WTC11 (cell line): ENCODE results near the gene SLFN5. TPM values are rescaled to one million over a fixed set of nuclear protein-coding genes. Genes with fewer than 3 reads are reported as not detected.

Source experiments
- ATAC-seq: fragments of 200-7000 bp; cut with Tn5 transposase; 2 replicates; pipeline ENCODE4 v1.10.0; 2021; ENCODE audit warnings: mild to moderate bottlenecking, moderate library complexity
- CTCF ChIA-PET: fragments of 300-600 bp; sonication (Branson Sonifier 250); formaldehyde crosslinking; loops from one replicate; lab custom pipeline; 2021; ENCODE audit warnings: antibody characterized with exemption; lab: Charles Lee
- POLR2A ChIA-PET: fragments of 350-600 bp; sonication (Branson Sonifier 250); formaldehyde crosslinking; loops from one replicate; lab custom pipeline; 2021; ENCODE audit warnings: antibody characterized with exemption; lab: Charles Lee
- DNase-seq: peaks from one replicate; pipeline ENCODE4 v3.0.0; 2021; ENCODE audit warnings: low spot score
- H3K27ac Mint-ChIP-seq: 2 replicates; pipeline ENCODE4 v1.8.0; 2021; ENCODE audit warnings: mixed read lengths
- H3K27me3 Mint-ChIP-seq: 2 replicates; pipeline ENCODE4 v1.8.0; 2021; ENCODE audit warnings: low read depth, mild to moderate bottlenecking, moderate library complexity, mixed read lengths
- H3K36me3 Mint-ChIP-seq: 2 replicates; pipeline ENCODE4 v1.8.0; 2021; ENCODE audit warnings: mixed read lengths
- H3K4me1 Mint-ChIP-seq: 2 replicates; pipeline ENCODE4 v1.8.0; 2022; ENCODE audit warnings: mixed read lengths
- H3K4me3 Mint-ChIP-seq: 2 replicates; pipeline ENCODE4 v1.8.0; 2021; ENCODE audit warnings: mild to moderate bottlenecking, moderate library complexity, mixed read lengths
- H3K9me3 Mint-ChIP-seq: 2 replicates; pipeline ENCODE4 v1.8.0; 2021; ENCODE audit warnings: mixed read lengths
- AR ChIP-seq: fragments of 250-450 bp; sonication (Bioruptor Pico); IDR thresholded peaks from 2 replicates; pipeline ENCODE4 v1.9.0; 2021; ENCODE audit warnings: mild to moderate bottlenecking
- ELF4 ChIP-seq: sonication (generic); formaldehyde crosslinking; IDR thresholded peaks from 2 replicates; pipeline ENCODE4 v1.8.1; 2022; ENCODE audit warnings: low read depth, mild to moderate bottlenecking, moderate library complexity, missing genetic modification reagents
- ERG ChIP-seq: fragments of 250-450 bp; sonication (Bioruptor Pico); IDR thresholded peaks from 2 replicates; pipeline ENCODE4 v1.8.0; 2021; ENCODE audit warnings: mild to moderate bottlenecking
- FOXK1 ChIP-seq: sonication (generic); formaldehyde crosslinking; IDR thresholded peaks from 2 replicates; pipeline ENCODE4 v1.8.0; 2022; ENCODE audit warnings: mild to moderate bottlenecking, moderate library complexity, missing genetic modification reagents
- HMGA2 ChIP-seq: fragments of 250-450 bp; sonication (Bioruptor Pico); IDR thresholded peaks from 2 replicates; pipeline ENCODE4 v1.4.0; 2021; ENCODE audit warnings: mild to moderate bottlenecking, moderate library complexity
- IRF1 ChIP-seq: sonication (generic); formaldehyde crosslinking; IDR thresholded peaks from 2 replicates; pipeline ENCODE4 v1.8.0; 2023; ENCODE audit warnings: missing genetic modification reagents
- IRF2 ChIP-seq: sonication (generic); formaldehyde crosslinking; IDR thresholded peaks from 2 replicates; pipeline ENCODE4 v1.8.0; 2022; ENCODE audit warnings: low read depth, missing genetic modification reagents, borderline replicate concordance
- JAZF1 ChIP-seq: fragments of 250-450 bp; sonication (Bioruptor Pico); IDR thresholded peaks from 2 replicates; pipeline ENCODE4 v1.9.0; 2021; ENCODE audit warnings: moderate library complexity, mild to moderate bottlenecking, inconsistent platforms
- KAT7 ChIP-seq: sonication (generic); formaldehyde crosslinking; IDR thresholded peaks from 2 replicates; pipeline ENCODE4 v1.8.1; 2023; ENCODE audit warnings: missing genetic modification reagents, mild to moderate bottlenecking, borderline replicate concordance
- MYBL2 ChIP-seq: sonication (generic); formaldehyde crosslinking; IDR thresholded peaks from 2 replicates; pipeline ENCODE4 v1.8.1; 2023; ENCODE audit warnings: mild to moderate bottlenecking, moderate library complexity, missing genetic modification reagents
- USF1 ChIP-seq: sonication (generic); formaldehyde crosslinking; IDR thresholded peaks from 2 replicates; pipeline ENCODE4 v1.8.0; 2022; ENCODE audit warnings: mild to moderate bottlenecking, missing genetic modification reagents
- USF2 ChIP-seq: sonication (generic); formaldehyde crosslinking; IDR thresholded peaks from 2 replicates; pipeline ENCODE4 v1.8.1; 2023; ENCODE audit warnings: mild to moderate bottlenecking, missing genetic modification reagents, moderate library complexity
- ZBTB21 ChIP-seq: sonication (generic); formaldehyde crosslinking; IDR thresholded peaks from 2 replicates; pipeline ENCODE4 v1.8.1; 2023; ENCODE audit warnings: mild to moderate bottlenecking, missing genetic modification reagents, borderline replicate concordance
- ZNF232 ChIP-seq: sonication (generic); formaldehyde crosslinking; IDR thresholded peaks from 2 replicates; pipeline ENCODE4 v1.8.0; 2022; ENCODE audit warnings: mild to moderate bottlenecking, missing genetic modification reagents
- ZNF396 ChIP-seq: fragments of 250-450 bp; sonication (Bioruptor Pico); IDR thresholded peaks from 2 replicates; pipeline ENCODE4 v1.8.0; 2021; ENCODE audit warnings: mild to moderate bottlenecking, moderate library complexity, borderline replicate concordance
- ZNF532 ChIP-seq: fragments of 250-450 bp; sonication (Bioruptor Pico); IDR thresholded peaks from 2 replicates; pipeline ENCODE4 v1.9.0; 2021; ENCODE audit warnings: mild to moderate bottlenecking, borderline replicate concordance
- total RNA-seq: library from RNA; stranded (reverse); gene quantifications from 3 replicates; pipeline ENCODE4 v1.2.3, GENCODE V29; 2021

Gene SLFN5
- total RNA-seq, 1 experiment from 2014 or later: 7.6 TPM

GRCh38 chr17:35259001-35259400 is 16.1 kb downstream of the SLFN5 start:
- H3K4me3 Mint-ChIP-seq: no peak overlapping the region
- no peaks in the 10 kb centered on the region for H3K9me3 Mint-ChIP-seq
- H3K27ac Mint-ChIP-seq: no peak overlapping the region
- TF ChIP-seq MYBL2 (no peak), FOXK1 (no peak), ZNF532 (CRISPR knock-in tag) (no peak), IRF1 (CRISPR knock-in tag) (no peak), ZBTB21 (CRISPR knock-in tag) (no peak), HMGA2 (CRISPR knock-in tag) (no peak), IRF2 (CRISPR knock-in tag) (no peak), USF2 (no peak), AR (no peak), JAZF1 (no peak), KAT7 (no peak), ELF4 (CRISPR knock-in tag) (no peak), ZNF232 (CRISPR knock-in tag) (no peak), USF1 (no peak), ZNF396 (CRISPR knock-in tag) (no peak)
- CTCF ChIA-PET: interaction anchor here (1.7 kb wide), 1 partner anchor 281 kb away, joined by 3 read pairs; no protein-coding TSS in a partner anchor
- no peak for ATAC-seq
- 0 out of 2 replicates have a peak, but pooled peaks cover 4% of the 10 kb centered on the region for H3K4me1 Mint-ChIP-seq
- H3K27me3 Mint-ChIP-seq: no peaks in the 10 kb centered on the region; the same call in 1 of the 2 replicates
- H3K36me3 Mint-ChIP-seq: no peaks in the 10 kb centered on the region
- DNase-seq: no peak
- POLR2A ChIA-PET: no interaction called here

- H3K9me3 Mint-ChIP-seq: no peaks in the 10 kb centered on the region
- ChIA-PET POLR2A (no interaction called here), CTCF (no interaction called here)
- no peaks in the 10 kb centered on the region for H3K36me3 Mint-ChIP-seq
- H3K4me1 Mint-ChIP-seq: no peaks in the 10 kb centered on the region
- DNase-seq (no peak), ATAC-seq (no peak)
- H3K27ac Mint-ChIP-seq: no peak overlapping the region
- H3K4me3 Mint-ChIP-seq: no peak overlapping the region
- no peak for TF ChIP-seq ERG (CRISPR knock-in tag)
- TF ChIP-seq, all 79 proteins: peak for 0
- H3K27me3 Mint-ChIP-seq: no peaks in the 10 kb centered on the region
Observed at GRCh38 chr17:35265071-35265470, 22.2 kb downstream of the SLFN5 start.
